Sigmoid colon (tissue), 4 donors: ENCODE data around the gene EPHX1.

Experiments used
- CTCF ChIP-seq, 4 experiments: fragments of 450-650 bp in 3 of 4; fragments of 200-600 bp in 1 of 4; IDR thresholded peaks; one replicate each; pipeline ENCODE4 v1.5.1; 2016 to 2019; ENCODE audit warnings: antibody characterized with exemption in 4 of 4, mild to moderate bottlenecking in 3 of 4, moderate library complexity in 2 of 4
- EP300 ChIP-seq, 4 donors: sonication (generic); formaldehyde crosslinking; IDR thresholded peaks; one replicate each; pipeline ENCODE4 v1.6.1; 2017; ENCODE audit warnings: antibody characterized with exemption in 4 of 4

GRCh38 chr1:225824533-225824941, 14.6 kb downstream of the EPHX1 start:
- TF ChIP-seq CTCF (IDR thresholded peaks at IDR 0.05) (no peak), EP300 (IDR thresholded peaks at IDR 0.05) (no peak)
